HL-60/S4 (cell line): ENCODE results near the gene BCL2L14.

Experiments
- in situ Hi-C: fragments of 300-500 bp; cut with MboI; formaldehyde crosslinking; loops from 2 replicates; pipeline ENCODE4 v1.14.3; 2022; ENCODE audit warnings: low sequenced_read_pairs

The BCL2L14 gene

GRCh38 chr12:12048714-12049113, 22.0 kb upstream of the BCL2L14 start:
- in situ Hi-C loops = loop anchor here (10.0 to 25.0 kb wide), 2 partner anchors 494 to 664 kb away; partner anchors contain the start of gene CDKN1B

GRCh38 chr12:12051668-12052067, 19.1 kb upstream of the BCL2L14 start:
- in situ Hi-C loops = no loop called here

GRCh38 chr12:12054993-12055392, 15.7 kb upstream of the BCL2L14 start:
- in situ Hi-C loops = no loop called here

- in situ Hi-C loops = no loop called here
Measured at GRCh38 chr12:12056951-12057350, 13.8 kb upstream of the BCL2L14 start.

- in situ Hi-C loops = no loop called here
Measured at GRCh38 chr12:12064596-12064995, 6.1 kb upstream of the BCL2L14 start.

GRCh38 chr12:12068751-12069150, 2.0 kb upstream of the BCL2L14 start:
- in situ Hi-C loops = no loop called here

- in situ Hi-C loops = no loop called here
Measured at GRCh38 chr12:12069821-12070548, 754 bp upstream of the BCL2L14 start.

GRCh38 chr12:12072064-12072760, 1.5 kb downstream of the BCL2L14 start:
- in situ Hi-C loops = no loop called here

GRCh38 chr12:12079291-12079690, 8.6 kb downstream of the BCL2L14 start:
- in situ Hi-C loops = no loop called here

- in situ Hi-C loops = no loop called here
Measured at GRCh38 chr12:12081836-12082497, 11.2 kb downstream of the BCL2L14 start.

- in situ Hi-C loops = no loop called here
Measured at GRCh38 chr12:12083688-12084087, 12.9 kb downstream of the BCL2L14 start.

- in situ Hi-C loops = no loop called here
Measured at GRCh38 chr12:12086362-12086761, 15.6 kb downstream of the BCL2L14 start.

GRCh38 chr12:12086973-12087692, 16.4 kb downstream of the BCL2L14 start:
- in situ Hi-C loops = no loop called here

- in situ Hi-C loops = no loop called here
Measured at GRCh38 chr12:12087693-12088034, 16.9 kb downstream of the BCL2L14 start.

- in situ Hi-C loops = no loop called here
Measured at GRCh38 chr12:12088147-12088546, 17.4 kb downstream of the BCL2L14 start.

- in situ Hi-C loops = no loop called here
Measured at GRCh38 chr12:12088761-12089160, 18.0 kb downstream of the BCL2L14 start.

GRCh38 chr12:12091071-12091470, 20.3 kb downstream of the BCL2L14 start:
- in situ Hi-C loops = no loop called here

GRCh38 chr12:12091977-12092663, 21.4 kb downstream of the BCL2L14 start:
- in situ Hi-C loops = no loop called here

GRCh38 chr12:12094481-12094880, 23.7 kb downstream of the BCL2L14 start:
- in situ Hi-C loops = no loop called here

- in situ Hi-C loops = no loop called here
Measured at GRCh38 chr12:12095021-12095420, 24.3 kb downstream of the BCL2L14 start.
